Measurements from ENCODE around the gene SORCS1.

DNA sequence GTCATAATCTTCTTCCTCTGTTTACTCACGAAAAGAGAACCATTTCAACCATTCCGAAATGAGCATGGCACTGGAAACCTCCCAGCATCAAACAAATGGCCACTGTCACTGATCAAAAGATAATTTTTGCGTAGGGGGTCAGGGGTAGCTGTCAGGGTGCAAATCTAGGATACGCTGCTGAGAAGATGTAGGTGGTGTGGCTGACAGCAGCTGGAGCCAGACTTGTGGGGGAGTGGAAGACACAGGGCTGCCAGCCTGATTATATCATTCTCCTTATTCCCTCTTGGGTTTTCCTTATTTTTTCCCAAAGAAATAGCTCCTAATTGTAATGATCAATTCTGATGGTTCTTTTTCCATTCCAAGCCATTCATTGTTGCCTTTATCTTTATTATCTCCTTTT lies 266.1 kb downstream of the SORCS1 start:
- TF ChIP-seq CTCF (IDR thresholded peaks at IDR 0.05; ENCODE audit: insufficient read depth, low read length, poor library complexity, severe bottlenecking) (no peak), EZH2phosphoT487 (conservative IDR thresholded peaks at IDR 0.05; ENCODE audit: low read length) (no peak)
